ENCODE data around the gene SNRK.

The SNRK gene

DNA sequence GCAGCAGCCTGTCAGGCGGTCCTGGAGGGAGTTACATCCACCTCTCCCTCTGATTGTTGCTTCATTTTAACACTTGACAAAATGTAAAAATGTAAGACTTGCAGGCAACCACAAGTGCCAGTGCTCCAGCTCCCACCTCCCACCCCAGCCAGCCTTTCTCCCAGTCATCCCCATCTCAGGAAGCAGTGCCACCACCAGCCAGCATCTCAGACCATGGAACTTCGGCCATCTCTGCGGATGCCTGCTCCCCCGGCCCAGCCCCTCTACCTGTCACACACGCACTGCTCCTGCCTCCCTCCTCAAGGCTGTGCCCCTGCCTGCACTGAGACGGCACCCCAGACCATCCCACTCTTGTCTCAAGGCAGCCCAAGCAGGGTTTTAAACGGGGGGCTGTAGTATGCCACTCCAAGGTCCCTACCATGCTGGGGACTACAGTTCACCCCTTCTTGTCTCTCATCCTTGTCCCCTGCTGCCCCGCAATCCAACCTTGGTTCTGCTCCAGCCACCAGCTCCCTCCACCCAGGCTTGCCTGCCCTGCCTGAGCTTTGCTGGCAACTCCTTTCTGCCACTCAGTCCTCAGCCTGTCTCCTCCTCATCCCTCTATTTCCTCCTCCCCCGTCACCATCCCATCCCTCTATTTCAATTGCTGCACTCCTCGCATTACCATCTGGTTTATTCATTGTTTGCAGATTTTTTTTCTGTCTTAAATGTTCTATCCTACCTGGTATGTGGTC lies 85.8 kb downstream of the SNRK start:
- no peak for DNase-seq (ENCODE audit: low read depth)

DNA sequence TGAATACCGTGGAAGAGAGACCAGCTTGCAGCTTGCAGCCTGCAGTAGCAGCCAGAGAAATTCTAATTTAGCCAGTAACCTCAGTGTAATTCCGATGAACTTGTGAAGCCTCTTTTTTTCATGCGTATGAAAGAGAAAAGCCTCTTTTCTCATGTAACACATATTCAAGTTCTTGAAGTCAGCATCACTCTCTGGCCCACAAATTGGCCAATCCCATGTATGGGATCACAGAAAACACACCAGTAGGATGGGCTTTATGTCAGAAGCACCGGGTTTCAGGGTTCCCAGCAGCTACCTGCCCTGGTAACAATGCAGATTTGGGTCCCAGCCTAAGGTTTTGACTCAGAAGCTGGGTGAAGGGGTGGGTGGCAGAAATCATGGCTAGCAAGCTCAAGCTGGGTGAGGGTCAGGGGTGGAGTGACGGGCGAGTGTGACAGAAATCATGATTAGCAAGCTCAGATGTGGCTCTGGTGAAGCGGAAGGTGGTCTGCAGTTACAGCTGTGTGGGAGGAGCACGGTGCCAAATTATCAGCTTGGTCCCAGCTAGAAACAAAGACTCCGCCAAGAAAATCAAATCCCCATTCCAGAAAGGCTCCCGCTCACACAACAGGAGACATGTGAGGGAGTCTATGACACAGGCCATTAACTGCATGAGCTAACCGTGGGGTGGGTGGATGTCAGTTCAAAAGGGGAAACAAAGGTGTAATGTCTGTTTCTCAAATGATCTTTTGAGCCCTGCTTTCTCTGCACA lies 86.6 kb downstream of the SNRK start:
- no peak for DNase-seq (ENCODE audit: low read depth)

DNA sequence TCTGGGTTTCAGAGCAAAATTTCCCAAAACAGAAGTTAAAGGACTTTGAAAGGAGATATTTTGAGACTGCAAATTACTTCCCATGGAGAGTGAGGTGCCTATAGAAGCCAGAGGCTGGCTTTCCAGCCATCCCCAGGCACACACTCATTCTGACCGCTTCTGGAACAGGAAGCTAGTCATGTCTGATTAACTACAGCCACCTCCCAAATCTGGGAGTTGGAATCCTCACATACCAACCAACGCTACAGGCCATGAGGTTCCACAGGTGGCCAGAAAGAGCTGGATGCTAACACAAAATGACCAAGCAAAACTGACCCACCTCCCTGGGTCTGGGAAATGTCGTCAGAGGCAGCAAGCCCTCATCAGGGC lies 87.2 kb downstream of the SNRK start:
- DNase-seq (ENCODE audit: low read depth), result no peak

DNA sequence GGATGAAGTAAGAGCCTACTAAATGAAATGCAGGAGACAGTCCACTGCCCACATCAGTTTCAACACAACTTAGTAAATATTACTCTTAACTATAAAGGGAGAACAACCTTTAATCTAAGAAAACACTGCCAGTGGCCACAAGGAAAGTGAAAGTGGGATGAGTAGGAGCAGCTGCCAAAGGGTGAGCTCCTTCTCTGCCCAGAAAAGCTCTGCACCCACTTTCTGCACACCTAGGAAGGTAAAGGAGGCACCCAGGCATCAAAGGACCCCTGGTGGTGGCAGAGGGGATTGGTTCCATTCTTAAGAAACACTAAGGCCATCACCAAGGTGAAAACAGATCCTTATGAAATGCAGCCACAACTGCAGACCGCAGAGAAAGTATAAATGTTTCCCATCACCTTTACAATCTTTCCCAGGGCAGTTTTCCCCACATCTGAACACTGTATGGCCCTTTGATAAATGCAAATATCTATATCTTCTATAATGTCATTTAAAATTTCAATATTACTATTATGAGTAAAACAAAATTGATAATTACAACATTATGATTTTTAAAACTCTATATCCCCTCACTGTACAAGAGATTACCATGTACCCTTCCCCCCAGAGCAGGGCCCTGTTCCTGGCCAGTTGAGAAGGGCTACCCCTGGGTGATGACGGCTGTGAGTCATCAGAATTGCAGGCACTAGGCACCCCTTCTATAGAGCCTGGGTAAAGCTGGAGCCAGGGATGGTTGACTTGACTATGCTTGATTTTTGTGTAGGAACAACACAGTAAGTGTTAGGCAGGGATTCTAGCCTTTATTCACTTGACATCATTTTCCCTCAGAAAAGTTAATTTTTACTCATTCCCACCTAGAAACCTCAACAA lies 92.0 kb downstream of the SNRK start:
- no peak for DNase-seq (ENCODE audit: low read depth)

DNA sequence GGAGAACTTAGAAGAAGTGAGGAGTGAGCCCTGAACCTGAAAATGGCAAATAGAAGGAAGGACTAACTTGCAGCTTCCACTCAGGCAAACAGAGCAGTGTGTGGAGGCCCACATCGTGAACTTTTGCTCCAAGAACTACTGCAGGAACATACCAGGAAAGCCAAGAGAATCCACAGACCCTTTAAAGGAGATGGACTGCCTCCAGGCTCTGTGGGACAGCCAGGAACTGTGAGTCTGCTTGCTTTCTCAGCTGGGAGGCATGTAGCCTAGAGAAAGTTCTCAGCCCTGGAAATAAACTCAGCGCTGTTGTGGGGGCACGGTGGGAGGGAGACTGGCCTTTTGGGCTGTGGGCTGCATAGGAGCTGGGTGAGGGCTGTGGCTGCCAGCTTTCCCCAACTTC lies 93.0 kb downstream of the SNRK start:
- DNase-seq (ENCODE audit: low read depth), result peak; percentile 44

DNA sequence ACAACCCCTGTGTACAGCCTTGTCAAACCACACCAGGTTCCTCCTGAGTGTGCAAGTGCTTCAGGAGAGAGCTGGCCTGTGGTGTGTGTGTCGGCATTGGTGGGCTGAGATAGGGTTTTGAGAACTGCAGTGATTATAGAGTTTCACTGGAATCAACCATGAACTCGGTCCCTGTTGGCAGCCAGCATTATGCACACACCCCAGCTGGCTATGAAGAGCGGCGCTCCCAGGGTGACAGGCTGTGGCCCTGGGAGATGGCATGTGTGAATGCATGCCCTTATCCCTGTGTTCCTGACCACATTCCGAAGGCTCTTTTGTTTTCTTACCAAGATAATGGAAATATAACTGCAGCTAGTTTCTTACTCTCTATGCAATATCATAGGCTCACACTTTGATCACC lies 101.8 kb downstream of the SNRK start:
- DNase-seq (ENCODE audit: low read depth), result no peak

DNA sequence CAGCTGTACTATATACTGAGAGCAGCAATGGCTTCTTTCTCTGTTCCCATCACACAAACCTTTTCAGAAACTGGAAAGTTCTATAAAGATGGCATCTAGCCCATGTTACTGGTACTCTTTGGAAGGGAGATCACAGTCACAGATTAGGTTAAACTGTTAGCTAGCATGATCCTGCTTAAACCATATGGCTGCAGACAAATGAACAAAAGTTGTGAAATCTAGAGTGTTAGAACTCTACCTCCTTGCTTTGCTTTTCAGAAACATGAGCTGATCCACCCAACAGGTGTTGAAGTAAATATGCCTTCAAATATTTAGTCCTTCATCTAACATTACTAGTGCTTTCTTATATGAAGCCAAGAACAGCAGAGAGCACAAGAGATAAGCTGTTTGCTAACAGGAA lies 102.6 kb downstream of the SNRK start:
- DNase-seq (ENCODE audit: low read depth), result no peak

DNA sequence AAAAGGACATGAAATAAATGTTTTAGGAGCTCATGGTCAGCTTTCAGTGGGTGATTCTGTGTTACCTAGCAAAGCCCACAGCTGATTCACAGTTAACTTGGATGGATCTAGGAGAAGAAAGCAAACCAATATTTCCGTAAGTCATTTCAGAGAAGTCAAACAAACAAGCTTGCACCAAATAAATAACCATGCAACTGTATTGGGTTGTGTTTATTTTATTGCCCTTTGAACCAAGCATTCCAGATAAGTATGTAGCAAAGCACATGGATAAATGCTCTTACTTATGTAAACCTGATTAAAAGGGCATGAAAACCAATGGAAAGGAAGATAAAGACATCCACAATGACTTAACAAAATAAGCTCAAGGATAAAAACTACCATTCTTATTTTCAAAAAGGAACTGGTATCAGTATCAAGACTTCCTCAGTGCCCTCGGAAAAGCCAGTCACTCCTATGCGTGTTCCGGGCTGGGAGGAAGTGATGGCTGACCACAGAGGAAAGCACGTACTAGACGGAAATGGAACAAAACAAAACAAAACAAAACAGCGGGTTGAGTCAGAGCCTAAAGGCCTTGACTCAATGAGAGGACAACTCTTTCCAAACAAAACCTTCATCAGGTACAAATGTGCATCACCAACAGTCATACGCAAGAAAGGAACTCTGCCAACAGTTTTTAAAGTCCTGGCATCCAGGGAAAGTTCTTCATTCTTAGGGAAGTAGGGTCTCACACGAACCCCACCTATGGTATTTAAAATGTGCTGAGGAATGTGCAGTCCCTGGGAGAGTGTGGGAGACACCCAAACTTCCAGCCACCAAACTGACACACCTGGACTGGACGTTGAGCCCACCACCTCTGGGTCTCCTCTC lies 103.3 kb downstream of the SNRK start:
- peak; percentile 34 for DNase-seq (ENCODE audit: low read depth)

DNA sequence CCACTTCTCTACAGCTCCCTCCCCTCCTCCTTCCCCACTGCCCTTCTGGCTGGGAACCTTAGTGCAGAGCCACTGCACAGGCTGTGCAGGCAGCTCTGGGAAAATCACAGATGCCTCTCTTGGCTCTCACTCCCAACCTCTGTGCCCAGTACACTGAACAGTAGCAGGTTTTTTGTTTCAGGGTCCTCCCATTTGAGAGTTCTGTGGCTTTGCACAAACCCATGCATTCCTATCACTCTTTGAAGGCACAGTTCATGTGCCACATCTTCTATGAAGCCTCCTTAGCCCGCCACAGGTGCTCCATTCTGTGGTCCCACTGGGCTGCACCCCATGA lies 103.9 kb downstream of the SNRK start:
- peak; percentile 36 for DNase-seq (ENCODE audit: low read depth)

DNA sequence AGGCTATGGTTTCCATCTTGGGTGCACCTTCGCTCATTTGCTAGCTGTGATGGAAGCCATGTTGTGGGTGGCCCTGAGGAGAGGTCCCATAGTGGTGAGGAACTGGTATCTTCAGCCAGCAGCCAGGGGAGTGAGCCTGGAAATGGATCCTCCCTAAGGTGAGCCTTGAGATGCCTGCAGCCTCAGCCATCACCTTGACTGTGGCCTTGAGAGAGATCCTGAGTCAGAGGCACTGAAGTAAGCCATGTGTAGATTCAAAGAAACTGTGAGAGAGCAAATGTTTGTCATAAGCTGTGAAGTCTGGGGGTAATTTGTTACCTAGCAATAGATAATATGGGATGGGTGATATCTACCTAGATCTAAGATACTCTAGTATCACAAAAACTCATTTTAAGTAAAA lies 105.3 kb downstream of the SNRK start:
- DNase-seq (ENCODE audit: low read depth), result no peak

DNA sequence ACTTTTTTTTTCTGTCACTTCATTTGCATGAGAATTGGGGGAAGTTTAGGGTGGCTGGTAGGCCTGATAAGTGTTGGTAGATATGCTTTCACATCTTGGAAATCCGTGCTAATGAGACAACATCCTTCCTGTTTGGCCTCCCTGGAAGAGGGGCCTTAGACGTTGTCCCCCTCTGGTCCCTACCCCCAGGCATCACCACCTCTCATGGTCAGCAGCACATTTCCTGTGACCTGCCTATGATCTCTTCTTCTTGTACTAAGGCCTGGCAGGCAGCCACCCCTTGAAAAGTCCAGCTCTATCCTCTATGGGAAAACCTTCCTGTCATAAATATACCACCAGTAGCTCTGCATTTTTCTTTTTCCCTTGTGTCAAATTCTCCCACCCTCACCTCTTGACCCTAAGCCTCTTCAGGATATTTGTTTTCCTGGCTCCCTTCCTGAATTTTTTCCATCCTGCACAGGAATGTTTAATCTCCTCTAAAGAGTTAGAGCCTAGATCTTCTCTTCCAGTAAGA lies 107.8 kb downstream of the SNRK start:
- DNase-seq (ENCODE audit: low read depth), result no peak

DNA sequence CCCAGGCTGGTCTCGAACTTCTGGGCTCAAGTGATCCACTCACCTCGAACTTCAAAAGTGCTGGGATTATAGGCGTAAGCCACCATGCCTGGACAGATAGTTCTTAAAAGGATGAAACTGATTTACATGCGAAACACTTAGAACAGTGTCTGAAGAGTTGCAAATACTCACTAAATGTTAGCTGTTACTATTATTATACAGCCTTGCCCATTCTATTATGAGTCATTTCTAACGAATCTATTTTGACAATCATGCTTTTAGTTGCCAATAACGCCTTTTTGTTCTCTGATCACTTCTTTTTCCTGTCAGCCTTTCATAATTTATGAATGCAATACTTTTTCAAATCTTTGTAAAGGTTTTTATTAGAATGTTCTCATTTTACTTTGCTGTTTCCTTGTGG lies 112.7 kb downstream of the SNRK start:
- no peak for DNase-seq (ENCODE audit: low read depth)

DNA sequence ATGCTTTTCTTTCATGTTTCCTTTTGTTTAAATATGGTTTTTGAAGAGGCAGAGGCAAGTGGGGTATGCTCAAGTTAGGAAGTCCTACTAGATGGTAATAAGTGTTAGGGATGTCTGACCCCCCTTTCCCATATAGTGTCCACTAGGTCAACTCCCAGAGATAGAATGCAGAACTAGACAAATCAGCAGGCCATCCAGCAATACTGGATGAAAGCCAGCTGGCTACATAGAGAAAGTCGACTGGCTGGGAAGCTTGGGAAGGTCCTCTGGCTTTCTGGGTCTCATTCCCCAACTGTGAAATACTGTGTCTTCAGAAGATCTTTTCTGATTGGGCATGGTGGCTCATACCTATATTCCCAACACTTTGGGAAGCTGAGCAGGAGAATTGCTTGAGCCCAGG lies 113.8 kb downstream of the SNRK start:
- DNase-seq (ENCODE audit: low read depth), result no peak
